Hepatic stellate cell (primary cell): ENCODE measurements around the gene CPLX4.

Source experiments
- DNase-seq: peaks from one replicate; pipeline ENCODE4 v3.0.0; 2011; ENCODE audit warnings: low spot score

CPLX4 gene, protein sequence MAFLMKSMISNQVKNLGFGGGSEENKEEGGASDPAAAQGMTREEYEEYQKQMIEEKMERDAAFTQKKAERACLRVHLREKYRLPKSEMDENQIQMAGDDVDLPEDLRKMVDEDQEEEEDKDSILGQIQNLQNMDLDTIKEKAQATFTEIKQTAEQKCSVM

DNA sequence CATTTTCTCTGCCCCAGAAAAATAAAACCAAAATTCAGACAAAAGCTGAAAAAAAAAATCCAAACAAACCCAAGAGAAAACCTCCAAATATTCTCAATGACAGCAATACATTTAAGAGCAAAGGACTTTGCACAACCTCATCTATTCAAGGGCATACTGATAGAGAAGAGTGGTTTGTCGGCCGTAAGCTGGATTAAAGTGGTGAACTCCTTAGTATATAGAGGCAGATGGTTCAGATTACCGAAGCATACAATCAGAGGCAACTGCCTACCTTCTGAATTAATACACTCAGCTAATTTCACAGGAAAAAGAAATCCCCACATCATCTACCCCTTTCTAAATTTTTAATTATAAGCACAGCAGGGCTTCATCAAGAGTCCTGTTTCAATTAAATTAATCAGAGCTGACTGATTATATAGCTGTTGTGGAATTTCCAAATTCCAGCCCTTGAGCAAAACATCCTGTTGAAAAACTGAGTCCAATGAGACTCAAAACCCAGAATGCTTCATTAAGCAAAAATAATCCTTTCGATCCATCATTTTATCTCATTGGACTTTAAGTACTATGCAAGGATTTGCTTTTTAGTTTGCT, at the start of gene CPLX4:
Gene CPLX4 (minus strand): TSS at position 190 of the 591 bp plus-strand sequence. CDS start 187 bp downstream, at position 3.
- no peak for DNase-seq

DNA sequence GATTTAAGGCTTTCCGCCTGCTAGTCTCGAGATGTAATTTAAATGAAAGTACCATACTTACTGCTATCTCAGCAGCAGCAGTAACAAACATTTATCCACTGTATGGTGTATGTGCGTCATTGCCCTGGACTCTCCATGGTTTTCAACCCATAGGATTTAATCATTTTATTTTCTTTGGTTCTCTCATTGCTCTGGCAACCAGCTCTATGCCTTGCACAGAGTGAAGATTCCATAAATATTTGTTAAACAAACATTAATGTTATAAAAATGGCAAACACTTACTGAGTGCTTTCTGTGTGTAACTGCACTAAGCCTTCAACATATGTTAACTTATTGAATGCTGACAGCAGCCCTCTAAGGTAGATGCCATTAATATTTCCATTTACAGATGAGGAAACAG, 41.9 kb upstream of the CPLX4 start:
- DNase-seq = no peak

DNA sequence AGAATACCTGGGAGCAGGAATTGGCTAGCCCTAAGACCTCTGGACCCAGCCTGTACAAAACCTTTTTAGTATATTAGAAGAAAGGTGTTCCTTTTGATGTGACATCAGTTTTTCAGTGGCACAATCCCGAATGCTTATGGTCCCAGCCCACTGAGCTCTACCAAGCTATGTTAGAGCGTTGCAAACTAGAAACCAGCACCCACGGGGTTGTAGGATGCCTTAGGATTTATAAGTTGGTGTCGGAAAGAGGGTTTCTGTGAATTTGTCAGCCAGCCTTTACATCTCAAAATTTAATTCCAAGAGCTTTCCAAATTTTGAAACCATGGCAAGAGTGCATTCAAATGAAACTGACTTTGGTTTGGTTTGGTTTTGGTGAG, 41.1 kb upstream of the CPLX4 start:
- no peak for DNase-seq

DNA sequence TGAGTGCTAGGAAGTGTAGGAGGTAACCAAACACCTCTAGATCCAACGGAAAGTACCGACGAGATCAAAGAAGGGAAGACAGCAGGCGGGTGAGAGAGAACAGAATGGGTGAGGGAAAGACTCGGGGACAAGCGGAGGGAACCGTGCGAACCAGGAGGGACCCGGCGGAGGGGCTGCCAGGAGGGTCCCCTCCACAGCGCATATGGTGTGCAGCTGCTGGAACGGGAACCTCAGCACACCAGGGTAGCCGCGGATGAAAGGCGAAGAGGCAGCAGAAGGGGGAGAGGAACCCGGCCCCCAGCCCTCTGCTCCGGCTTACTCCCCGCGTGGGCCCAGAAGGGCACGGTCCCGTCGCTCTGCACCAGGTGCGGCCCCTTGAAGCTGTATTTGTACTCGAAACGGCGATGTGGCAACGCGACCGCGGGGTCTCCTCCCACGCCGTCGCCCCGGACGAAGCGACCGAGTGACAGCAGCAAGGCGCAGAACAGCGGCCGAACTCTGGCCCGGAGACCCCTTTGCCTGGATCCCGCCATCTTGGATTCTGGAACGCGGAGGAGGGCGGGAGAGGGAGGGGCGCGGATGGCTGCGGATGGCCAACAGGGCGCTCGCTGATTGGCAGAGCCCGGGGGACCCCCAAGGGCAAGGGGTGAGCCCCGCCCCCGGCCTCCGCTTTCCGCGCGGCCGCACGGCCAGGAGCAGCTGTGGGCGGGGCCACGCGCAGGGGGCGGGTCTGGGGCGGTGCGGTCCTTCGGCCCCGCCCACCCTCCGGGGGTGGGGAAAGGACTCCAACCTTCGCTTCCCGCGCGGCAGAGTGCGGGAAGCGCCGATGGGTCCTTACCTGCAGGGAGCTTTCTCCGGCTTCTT, 40.5 kb upstream of the CPLX4 start, which contains the start of gene LMAN1:
Gene LMAN1 (minus strand): TSS at position 554 of the 864 bp plus-strand sequence. CDS start 21 bp downstream, at position 533.
- DNase-seq = peak; percentile 96

DNA sequence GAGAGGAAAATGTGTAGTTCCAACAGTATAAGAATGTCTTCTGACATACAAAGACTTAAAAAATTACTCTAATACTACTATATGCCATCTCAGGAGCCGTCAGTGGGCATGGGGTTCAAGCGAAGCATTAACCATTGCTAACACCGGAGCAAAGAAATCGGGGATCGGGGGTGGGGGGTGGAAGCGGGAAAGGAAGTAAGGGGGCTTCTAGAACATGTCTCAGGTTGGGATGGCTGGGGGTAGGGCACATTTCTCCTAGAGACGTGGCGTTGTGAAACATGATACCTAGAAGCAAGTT, 39.9 kb upstream of the CPLX4 start:
- DNase-seq = peak; percentile 21

DNA sequence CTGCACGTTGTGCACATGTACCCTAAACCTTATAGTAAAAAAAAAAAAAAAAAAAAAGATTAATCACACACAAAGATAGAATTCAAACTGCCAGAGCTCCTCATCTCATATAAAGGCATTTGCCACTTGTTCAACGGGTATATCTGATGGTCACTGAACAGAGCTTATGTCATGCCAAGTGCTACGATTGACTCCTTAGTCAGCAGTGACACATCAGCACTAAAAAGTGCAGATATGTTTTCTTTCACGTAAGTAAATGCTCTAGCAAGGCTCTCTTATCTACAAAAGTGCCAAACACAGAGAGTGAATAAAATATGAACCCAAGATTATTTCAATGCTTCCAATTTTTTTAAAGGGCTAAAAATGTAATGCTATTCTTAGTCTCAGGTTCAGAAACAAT, 39.5 kb upstream of the CPLX4 start:
- peak; percentile 54 for DNase-seq

DNA sequence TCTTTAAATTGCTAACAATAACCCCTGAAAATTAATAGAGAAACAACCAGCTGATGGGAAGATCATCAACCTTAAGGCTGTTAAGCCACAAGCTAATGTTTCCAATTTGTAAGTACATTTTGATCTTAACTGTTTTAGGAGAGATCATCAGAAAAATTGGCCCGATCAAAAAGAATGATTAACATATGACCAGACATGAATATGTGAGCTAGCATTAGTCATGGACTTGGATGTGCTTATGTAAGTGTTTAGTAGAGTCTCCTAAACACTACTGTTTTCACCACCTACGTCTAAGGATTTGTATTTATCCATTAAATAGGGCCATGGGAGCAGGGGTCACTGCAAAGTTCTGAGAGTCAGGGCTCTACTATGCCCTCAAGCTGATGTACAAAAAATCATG, 36.3 kb upstream of the CPLX4 start:
- no peak for DNase-seq

DNA sequence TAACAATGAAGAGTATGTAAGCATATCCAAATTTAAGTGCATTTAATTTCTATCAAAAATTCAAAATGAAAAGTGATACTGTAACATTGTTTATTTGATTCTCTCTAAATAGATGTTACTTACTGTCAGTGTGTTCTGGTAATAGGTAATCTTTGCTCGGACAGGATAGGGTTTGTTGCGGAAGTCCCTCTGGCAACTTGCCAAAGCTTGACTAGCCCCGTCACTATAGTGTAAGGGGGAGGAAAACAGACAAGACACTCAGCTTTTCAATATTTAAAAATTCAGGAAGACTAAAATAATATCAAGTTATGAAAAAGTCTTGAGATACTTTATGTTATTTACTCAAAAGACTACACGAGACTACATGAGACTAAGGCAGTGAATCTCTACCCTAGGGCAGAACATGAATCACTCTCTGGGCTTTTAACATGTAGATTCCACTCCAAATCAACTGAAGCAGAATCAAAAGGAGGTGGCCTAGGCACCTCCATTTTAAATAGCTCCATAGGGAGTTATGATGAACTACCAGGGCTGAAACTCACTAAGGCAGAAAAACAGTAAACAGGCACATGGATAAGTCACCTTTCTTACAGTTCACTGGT, 34.7 kb upstream of the CPLX4 start:
- no peak for DNase-seq

DNA sequence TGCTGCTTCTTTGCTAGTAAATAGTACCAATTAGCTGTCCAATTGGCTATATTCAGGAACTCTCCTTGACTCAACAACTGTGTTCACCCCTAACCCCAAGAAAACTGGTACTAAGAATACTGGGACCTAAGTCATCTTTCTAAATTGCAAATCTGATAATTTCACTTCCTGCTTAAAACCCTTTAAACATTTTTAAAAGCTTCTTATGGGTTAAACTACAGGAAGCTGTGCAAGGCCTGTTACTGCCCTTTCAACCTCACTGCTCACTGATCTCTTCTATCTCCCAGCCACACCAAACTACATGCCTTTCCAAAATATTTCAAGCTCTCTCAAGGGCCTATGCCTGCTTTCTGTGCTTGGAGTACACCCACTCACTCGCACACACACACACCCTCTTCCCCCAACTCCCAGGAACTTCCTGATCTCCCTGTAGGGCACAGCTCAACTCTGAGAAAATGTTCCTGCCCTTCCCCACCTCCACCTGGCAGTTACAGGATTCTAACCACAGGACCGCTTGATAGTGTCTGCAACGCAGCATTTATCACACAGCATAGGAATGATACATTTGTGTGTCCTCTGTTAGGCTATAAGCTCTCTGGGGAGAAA, 33.9 kb upstream of the CPLX4 start:
- DNase-seq = no peak

DNA sequence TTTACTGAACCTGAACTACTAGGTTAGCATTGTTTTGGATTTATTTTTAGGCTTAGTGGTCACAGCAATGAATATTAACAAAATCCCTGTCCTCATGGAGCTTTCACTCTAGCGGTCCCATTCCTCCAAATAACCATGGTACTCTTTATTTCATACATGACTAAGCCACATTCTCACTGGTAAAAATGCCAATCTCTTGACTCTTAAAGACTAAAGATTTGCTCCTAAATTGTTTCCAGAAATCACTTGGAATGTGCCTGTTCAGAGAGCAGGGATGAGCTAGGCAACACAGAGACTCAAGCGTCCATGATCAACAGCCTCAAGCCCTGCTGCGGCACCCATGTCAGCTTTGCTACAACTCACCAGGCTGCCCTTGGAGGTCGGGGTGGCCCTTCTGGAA, 27.1 kb upstream of the CPLX4 start:
- no peak for DNase-seq

DNA sequence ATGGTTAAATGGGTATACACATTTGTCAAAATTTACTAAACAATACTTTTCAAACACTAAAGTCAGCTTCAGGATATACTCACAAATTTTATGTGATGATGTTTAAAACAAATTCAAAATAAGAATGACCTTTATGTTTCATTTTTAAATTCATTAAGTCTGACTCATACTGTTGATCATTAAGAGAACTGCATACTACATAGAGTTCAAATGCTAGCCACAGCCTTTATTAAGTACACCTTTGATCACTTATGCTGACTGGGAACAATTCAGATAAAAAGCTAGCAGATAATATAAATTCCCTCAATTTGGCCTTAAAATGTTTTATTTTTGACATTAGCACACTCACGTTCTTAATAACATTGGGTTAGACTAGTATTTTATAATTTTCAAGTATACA, 26.5 kb upstream of the CPLX4 start:
- DNase-seq = no peak

DNA sequence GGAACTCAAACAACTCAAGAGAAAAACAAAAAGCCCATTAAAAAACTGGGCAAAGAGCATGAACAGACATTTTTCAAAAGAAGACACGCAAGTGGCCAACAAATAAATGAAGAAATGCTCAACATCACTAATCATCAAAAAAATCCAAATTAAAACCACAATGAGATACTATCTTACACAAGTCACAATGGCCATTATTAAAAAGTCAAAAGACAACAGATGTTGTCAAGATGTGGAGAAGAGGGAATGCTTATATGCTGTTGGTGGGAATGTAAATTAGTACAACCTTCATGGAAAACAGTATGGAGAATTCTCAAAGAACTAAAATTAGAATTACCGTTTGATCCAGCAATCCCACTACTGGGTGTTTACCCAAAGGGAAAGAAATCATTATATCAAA, 25.5 kb upstream of the CPLX4 start:
- no peak for DNase-seq

DNA sequence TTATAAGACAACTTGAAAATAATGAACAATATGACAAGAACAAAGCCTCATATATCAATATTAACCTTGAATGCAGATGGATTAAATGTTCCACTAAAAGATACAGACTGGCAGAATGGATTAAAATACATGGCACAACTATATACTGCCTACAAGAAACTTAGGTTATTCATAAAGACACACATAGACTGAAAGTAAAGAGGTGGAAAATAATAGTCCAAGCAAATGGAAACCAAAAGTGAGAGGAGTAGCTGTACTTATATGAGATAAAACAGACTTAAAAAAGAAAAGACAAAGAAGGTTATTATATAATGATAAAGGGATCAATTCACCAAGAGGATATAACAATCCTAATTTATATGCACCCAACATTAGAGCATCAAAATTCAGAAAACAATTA, 22.4 kb upstream of the CPLX4 start:
- DNase-seq = no peak

DNA sequence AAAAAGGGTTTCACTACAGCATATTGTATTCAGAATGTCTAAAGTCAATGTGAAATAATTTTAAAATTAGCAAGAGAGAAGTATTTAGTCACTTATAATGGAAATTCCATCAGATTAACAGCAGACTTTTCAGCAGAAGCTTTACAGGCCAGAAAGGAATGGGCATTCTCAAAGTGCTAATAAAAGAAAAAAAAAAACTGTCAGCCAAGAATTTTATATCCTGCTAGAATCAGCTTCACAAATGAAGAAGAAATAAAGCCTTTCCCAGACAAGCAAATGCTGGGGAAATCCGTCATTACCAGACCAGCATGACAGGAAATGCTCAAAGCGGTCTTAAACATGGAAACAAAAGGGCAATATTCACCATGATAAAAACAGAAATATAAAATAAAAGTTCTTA, 21.9 kb upstream of the CPLX4 start:
- DNase-seq = no peak

DNA sequence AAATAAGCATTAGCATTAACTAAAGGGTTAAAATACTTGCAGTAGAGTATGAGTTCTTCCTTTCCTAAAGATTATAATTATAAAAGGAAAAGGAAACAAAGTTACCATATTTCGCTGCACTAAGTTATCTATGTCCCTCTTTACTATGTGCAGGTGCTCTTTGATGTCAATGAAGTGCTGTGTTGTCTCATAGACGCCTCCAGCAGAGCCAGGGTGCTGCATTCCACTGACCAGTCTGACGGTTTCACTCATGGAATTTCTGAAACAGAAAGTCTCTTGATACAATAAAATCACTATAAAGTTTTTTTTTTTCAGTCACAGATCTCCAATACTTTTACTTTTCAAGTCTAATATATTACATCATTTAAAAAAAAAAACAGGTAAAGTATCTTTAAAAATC, 14.5 kb upstream of the CPLX4 start:
- DNase-seq = no peak

DNA sequence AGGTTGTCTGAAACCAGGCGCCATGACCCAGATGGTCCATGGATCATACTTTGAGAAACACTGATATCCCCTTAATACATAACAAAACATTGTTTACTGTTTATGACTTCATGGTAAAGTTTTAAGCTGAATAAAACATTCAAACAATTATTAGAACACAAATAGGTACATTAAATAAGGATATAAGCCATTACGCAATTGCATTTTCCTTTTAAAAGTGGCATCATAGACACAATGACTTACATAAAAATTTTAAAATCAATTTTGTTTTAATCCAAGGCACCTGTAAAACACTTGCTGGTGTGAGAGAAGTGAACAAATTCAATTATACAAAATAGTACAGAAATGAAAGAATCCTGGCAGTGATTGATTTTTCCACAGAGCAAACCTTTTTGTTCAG, 10.2 kb upstream of the CPLX4 start:
- no peak for DNase-seq

DNA sequence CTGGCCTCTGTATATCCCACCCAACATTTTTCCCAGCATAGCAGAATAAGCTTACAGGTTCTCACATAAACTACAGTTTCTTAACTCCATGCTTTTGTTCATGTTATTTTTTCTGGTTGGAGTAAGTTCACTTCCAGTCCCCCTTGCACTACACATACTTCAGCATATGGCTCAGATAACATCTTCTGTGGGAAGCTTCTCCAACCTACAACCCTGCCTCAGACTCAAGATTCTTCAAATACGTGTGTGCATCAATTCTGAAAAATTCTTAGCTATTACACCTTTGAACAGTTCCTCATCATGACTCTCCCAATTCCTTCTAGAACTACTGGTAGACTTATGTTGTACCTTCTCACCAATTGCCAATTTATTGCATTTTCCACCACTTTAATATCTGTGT, 7.5 kb upstream of the CPLX4 start:
- DNase-seq = no peak

DNA sequence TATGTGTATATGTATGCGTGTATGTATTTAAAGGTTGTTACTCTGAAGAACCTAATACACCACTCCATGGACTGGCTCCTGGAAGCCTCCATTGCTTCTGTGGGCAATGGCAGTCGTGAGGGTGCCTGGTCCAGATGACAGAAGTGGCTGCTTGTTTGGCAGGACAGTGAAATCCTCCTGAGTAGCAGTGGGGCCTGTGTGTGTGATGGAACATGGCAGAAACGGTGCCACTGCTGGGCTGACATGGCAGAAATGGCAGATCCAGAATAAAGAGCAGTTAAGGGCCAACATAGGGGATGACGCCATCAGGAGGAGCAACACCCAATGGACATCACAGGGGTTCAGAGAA, 6.1 kb upstream of the CPLX4 start:
- no peak for DNase-seq

DNA sequence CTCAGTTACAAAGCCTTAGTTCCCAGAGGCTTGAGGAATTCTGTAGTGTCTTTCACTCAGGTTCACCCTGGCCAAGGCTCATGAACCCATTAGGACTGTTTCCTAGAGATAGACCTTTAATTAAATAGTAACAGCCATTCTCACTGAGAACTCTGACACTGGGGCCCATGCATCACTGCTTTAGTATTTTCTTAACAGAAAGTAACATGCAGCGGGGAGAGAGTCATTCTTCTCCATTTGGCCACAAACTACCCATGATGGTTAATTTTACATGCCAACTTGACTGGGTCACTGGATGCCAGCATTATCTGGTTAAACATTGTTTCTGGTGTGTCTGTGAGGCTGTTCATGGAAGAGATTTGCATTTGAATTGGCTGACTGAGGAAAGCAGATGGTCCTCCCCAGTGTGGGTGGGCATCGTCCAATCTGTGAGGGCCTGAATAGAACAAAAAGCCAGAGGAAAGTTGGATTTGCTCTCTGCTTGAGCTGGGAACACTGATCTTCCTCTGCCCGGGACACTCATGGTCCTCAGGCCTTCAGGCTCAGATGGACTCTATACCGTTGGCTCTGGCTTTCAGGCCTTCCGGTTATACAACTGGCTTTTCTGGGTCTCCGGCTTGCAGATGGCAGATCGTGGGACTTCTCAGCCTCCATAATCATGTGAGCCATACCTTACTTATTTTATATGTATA, 5.6 kb upstream of the CPLX4 start:
- DNase-seq = no peak

DNA sequence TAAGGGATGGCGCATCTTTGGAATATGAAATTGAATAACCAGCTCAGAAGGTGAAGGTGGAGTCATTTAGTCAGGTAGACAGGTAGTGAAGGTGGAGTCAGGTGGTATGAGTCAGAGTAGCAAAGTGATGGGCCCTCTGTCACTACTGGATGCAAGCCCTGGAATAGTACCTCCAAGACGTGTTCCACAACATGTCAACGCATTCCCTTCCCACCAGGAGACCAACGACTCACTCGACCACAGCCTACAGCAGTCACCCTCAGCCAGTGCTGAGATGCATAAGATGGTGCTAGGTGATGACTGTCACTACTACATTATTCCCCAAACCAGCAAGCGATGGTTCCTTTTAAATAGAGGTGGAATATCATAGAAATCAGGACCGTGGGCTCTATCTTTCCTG, 6.8 kb downstream of the CPLX4 start:
- DNase-seq = no peak

DNA sequence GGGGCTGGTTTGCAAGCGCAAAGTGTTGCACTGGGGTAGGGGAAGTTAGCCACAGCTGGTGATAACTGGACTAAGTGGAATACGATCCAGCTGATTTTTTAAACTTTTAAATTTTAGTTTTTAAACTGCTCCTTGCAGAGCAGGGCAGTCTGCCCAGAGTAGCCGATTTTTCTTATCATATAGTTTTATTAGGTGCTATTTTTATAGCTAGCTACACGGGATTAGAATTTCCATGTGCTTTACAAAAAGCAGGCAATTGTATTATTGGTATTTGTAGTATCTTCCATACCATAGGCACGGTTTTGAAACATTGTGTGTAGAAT, 9.6 kb downstream of the CPLX4 start:
- DNase-seq = no peak

DNA sequence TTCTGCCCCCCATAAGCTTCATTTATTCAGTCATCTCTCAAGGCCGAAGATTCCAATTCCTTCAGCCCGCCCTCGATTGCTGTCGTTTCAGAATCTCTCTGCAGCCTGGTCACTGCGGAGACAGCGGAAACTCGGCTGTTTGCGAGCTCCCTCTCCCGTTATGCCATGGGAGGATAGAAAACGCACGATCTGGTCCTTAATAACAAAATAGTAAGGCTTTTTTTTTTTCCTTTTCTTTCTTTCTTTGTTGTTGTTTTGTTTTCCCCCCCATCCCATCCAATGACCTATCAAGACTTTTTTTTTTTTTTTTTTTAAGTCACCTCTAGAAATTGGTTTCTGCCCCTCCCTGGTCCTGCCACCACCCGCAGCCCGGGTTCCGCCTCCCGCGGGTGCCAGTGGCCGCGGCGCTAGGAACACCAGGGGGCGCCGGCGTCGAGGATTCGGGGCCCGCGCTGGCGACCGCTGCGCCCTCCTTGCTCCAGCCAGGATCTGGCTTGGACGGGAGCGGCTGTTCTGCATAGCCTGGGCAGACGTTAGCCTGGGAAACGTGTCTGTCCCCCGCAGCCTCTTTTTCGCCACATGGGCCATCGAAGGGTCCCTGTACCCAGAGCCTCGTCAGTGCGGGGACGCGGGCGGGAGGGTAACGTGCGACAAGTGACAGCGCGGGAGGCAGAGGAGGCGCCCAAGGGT, 10.1 kb downstream of the CPLX4 start:
- DNase-seq = peak; percentile 71
